ENCODE measurements around the gene IRGQ.

The IRGQ gene

DNA sequence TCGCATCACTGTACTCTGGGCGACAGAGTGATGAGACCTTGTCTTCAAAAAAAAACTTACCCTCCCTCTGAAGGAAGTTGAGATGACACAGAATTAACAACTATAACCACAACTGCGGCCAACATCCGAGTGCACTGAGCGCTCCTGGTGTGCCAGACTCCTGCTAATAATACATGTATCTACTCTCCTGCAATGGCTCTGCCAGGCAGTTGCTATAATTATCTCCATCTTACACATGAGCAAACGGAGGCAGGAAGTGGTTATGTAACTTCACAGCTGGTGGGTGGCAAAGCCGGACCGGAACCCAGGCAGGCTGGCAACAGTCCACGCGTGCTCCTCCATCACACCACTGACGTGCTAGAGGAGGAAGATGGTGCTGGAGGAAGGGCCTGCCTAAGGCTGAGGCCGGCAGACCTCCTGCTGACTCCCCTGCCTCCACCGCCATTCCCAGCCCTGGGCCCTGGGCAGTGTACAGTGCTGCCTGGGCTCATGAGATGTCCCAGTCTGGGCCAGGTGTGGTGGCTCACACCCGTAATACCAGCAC, 33.2 kb downstream of the IRGQ start:
- peak; percentile 91 for DNase-seq (ENCODE audit: low read depth, low spot score)
- TF ChIP-seq, protein P1, sequence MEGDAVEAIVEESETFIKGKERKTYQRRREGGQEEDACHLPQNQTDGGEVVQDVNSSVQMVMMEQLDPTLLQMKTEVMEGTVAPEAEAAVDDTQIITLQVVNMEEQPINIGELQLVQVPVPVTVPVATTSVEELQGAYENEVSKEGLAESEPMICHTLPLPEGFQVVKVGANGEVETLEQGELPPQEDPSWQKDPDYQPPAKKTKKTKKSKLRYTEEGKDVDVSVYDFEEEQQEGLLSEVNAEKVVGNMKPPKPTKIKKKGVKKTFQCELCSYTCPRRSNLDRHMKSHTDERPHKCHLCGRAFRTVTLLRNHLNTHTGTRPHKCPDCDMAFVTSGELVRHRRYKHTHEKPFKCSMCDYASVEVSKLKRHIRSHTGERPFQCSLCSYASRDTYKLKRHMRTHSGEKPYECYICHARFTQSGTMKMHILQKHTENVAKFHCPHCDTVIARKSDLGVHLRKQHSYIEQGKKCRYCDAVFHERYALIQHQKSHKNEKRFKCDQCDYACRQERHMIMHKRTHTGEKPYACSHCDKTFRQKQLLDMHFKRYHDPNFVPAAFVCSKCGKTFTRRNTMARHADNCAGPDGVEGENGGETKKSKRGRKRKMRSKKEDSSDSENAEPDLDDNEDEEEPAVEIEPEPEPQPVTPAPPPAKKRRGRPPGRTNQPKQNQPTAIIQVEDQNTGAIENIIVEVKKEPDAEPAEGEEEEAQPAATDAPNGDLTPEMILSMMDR (IDR thresholded peaks at IDR 0.05; ENCODE audit: low read depth, low read length), result no peak
- in situ Hi-C loops (cut with HindIII; ENCODE audit: low sequenced_read_pairs), result no loop called here
- no peak overlapping the region for H3K4me3 ChIP-seq (ENCODE audit: low read depth, low read length)

DNA sequence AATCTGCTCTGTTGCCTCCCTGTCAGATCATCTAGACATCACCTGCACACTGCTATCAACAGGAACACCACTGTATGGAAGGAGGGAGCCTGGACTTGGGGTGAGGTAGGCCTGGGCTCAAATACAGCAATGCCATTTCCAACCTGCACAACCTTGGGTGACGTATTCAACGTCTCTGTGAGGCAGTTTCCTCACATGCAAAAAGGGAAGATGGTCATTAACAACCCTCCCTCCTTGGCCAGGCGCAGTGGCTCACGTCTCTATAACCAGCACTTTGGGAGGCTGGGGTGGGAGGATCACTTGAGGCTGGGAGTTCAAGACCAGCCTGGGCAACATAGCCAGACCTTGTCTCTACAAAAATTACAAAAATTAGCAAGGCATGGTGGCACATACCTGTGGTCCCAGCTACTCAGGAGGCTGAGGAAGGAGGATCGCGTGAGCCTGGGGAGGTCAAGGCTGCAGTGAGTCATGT, 33.7 kb downstream of the IRGQ start:
- in situ Hi-C loops (cut with HindIII; ENCODE audit: low sequenced_read_pairs), result no loop called here
- TF ChIP-seq, protein P1 (IDR thresholded peaks at IDR 0.05; ENCODE audit: low read depth, low read length), result no peak
- no peak overlapping the region for H3K4me3 ChIP-seq (ENCODE audit: low read depth, low read length)
- no peak for DNase-seq (ENCODE audit: low read depth, low spot score)

DNA sequence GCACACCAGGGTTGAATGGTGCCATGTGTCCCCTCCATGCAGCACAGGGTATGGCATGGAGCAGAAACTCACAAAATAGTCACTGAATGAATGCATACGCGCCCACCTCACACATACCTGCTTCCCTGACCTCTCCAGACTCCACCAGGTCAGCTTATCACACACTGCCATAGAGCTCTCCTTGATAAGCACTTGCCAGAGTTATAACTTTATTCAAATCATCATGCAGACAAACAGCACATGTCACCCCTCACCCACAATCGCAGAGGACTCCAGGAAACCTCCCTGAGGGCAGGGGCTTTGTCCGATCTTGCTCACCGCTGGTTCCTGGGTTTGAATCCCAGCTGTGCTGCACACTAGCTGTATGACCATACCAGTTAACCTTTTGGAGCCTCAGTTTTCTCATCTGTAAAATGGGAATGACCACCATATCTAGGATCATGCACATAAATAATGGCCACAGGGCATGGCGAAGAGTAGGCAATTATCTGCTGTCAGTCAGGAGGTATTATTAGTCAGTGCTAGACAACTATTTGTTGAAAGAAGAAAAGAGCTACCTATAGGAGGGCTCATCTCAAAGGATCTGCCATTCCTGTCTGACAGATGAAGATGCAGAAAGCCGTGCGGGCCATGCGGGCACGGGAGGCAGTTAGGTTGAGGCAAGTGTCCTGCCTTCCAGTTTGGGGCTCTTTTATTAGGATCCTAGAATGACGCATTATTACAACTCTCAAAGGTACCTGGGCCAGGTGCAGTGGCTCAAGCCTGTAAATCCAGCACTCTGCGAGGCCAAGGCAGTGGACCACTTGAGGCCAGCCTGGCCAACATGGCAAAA, 34.6 kb downstream of the IRGQ start:
- H3K4me3 ChIP-seq (ENCODE audit: low read depth, low read length), result no peak overlapping the region
- in situ Hi-C loops (cut with HindIII; ENCODE audit: low sequenced_read_pairs), result no loop called here
- no peak for DNase-seq (ENCODE audit: low read depth, low spot score)
- TF ChIP-seq, protein P1 (IDR thresholded peaks at IDR 0.05; ENCODE audit: low read depth, low read length), result no peak

DNA sequence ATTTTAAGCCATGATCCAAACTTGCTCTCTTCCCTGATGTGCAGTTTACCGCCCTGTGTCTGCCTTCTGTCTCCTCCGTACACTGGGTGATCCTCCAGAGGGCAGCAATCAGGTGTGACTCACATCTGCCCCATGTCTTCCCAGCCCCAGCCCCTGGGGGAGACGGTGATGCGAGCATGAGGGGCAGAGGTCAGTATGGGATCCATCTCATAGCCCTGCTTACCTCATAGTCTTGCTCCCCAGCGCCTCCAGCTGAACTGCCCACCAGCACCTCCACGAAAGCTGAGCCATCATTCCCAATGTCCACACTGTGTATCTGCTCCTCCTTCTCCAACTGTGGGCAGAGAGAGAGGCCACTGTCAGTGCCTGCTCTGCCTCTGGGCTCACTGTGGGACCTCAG, 35.2 kb downstream of the IRGQ start:
- H3K4me3 ChIP-seq (ENCODE audit: low read depth, low read length), result no peak overlapping the region
- in situ Hi-C loops (cut with HindIII; ENCODE audit: low sequenced_read_pairs), result no loop called here
- peak; percentile 12 for DNase-seq (ENCODE audit: low read depth, low spot score)
- TF ChIP-seq, protein P1 (IDR thresholded peaks at IDR 0.05; ENCODE audit: low read depth, low read length), result peak; percentile 33

DNA sequence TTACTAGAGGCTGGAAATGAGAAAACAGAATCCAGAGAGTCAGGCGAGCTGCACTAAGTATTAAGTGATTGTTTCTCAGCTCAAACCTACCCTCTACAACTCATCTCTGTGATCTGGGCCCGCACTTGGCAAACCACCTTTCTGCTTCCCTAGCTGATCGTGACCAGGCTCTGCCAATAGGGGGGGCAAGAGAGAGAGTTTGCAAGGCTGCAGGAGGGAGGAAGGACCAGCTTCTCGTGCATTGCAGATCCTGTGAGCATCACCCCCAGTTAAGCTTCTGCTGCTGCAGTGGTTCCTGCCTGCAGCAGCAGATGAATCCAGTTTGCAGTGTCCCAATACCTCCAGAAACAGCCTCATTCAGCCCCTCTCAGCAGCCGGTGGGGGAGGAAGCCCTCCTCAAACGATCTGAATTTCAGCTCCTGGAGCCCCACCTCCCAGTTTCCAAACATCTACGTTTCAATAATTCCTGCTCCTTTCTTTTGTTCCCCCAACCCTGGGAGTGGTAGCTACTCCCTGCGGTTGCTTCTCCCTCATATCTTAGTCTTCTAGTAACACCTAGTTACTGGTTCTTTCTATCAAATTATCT, 40.7 kb downstream of the IRGQ start:
- TF ChIP-seq, protein P1 (IDR thresholded peaks at IDR 0.05; ENCODE audit: low read depth, low read length), result peak; percentile 96
- H3K4me3 ChIP-seq (ENCODE audit: low read depth, low read length), result no peak overlapping the region
- in situ Hi-C loops (cut with HindIII; ENCODE audit: low sequenced_read_pairs), result no loop called here
- DNase-seq (ENCODE audit: low read depth, low spot score), result peak; percentile 68

DNA sequence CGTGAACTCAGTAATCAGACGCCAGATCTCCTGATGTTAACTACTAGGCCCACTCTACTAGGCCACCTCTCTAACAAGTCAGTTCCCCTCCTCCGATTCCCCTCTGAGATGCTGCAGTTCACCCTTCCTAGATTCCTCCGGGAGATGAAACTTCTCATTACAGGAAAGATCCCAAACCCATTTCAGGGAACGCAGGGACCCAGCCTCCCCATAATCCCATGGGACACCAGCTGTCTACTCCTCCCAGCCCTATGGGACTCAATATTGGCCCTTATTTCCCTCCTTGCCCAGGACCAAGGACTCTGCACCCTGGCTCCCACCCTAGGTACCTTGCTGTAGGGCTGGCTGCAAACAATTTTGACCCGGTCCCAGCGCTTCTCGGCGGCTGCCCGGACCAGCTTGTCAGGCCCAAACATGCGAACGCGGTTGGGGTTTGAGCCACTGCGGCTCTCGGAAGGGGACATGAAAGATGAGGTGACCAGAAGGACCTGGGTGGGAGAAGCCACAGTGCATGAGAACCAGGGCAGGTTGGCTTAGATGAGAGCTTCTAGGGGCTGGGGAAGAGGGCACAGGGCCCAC, 41.5 kb downstream of the IRGQ start:
- in situ Hi-C loops (cut with HindIII; ENCODE audit: low sequenced_read_pairs), result no loop called here
- no peak overlapping the region for H3K4me3 ChIP-seq (ENCODE audit: low read depth, low read length)
- DNase-seq (ENCODE audit: low read depth, low spot score), result no peak
- TF ChIP-seq, protein P1 (IDR thresholded peaks at IDR 0.05; ENCODE audit: low read depth, low read length), result no peak
